ENCODE results near the gene GTF3C4. TPM values are rescaled to one million over a fixed set of nuclear protein-coding genes. Genes with fewer than 3 reads are reported as not detected.

The GTF3C4 gene
- polyA plus RNA-seq, 1 donor from 2014 or later, result 11.1 TPM

DNA sequence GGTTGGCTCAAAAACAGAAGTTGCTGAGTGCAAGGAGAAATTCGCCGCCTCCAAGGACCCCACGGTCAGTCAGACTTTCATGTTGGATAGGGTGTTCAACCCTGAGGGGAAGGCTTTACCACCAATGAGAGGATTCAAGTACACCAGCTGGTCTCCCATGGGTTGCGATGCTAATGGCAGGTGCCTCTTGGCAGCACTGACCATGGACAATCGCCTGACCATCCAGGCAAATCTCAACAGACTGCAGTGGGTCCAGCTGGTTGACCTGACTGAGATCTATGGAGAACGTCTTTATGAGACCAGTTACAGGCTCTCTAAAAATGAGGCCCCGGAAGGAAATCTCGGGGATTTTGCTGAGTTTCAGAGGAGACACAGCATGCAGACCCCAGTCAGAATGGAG, 7.7 kb downstream of the GTF3C4 start:
- TF ChIP-seq MXI1 (conservative IDR thresholded peaks at IDR 0.05; ENCODE audit: poor library complexity, severe bottlenecking) (no peak), TAF1 (IDR thresholded peaks at IDR 0.05; ENCODE audit: low read depth) (no peak), EP300 (conservative IDR thresholded peaks at IDR 0.05; ENCODE audit: poor library complexity, severe bottlenecking) (no peak), POLR2AphosphoS5 (IDR thresholded peaks at IDR 0.05) (no peak), RAD21 (conservative IDR thresholded peaks at IDR 0.05) (no peak), SMC3 (conservative IDR thresholded peaks at IDR 0.05; ENCODE audit: poor library complexity) (no peak), EZH2 (IDR thresholded peaks at IDR 0.05; ENCODE audit: borderline replicate concordance, insufficient read depth, low read length, poor library complexity, severe bottlenecking) (no peak)
- TF ChIP-seq, protein P1, sequence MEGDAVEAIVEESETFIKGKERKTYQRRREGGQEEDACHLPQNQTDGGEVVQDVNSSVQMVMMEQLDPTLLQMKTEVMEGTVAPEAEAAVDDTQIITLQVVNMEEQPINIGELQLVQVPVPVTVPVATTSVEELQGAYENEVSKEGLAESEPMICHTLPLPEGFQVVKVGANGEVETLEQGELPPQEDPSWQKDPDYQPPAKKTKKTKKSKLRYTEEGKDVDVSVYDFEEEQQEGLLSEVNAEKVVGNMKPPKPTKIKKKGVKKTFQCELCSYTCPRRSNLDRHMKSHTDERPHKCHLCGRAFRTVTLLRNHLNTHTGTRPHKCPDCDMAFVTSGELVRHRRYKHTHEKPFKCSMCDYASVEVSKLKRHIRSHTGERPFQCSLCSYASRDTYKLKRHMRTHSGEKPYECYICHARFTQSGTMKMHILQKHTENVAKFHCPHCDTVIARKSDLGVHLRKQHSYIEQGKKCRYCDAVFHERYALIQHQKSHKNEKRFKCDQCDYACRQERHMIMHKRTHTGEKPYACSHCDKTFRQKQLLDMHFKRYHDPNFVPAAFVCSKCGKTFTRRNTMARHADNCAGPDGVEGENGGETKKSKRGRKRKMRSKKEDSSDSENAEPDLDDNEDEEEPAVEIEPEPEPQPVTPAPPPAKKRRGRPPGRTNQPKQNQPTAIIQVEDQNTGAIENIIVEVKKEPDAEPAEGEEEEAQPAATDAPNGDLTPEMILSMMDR (IDR thresholded peaks at IDR 0.05; ENCODE audit: poor library complexity, severe bottlenecking), result no peak
- TF ChIP-seq, protein P2, sequence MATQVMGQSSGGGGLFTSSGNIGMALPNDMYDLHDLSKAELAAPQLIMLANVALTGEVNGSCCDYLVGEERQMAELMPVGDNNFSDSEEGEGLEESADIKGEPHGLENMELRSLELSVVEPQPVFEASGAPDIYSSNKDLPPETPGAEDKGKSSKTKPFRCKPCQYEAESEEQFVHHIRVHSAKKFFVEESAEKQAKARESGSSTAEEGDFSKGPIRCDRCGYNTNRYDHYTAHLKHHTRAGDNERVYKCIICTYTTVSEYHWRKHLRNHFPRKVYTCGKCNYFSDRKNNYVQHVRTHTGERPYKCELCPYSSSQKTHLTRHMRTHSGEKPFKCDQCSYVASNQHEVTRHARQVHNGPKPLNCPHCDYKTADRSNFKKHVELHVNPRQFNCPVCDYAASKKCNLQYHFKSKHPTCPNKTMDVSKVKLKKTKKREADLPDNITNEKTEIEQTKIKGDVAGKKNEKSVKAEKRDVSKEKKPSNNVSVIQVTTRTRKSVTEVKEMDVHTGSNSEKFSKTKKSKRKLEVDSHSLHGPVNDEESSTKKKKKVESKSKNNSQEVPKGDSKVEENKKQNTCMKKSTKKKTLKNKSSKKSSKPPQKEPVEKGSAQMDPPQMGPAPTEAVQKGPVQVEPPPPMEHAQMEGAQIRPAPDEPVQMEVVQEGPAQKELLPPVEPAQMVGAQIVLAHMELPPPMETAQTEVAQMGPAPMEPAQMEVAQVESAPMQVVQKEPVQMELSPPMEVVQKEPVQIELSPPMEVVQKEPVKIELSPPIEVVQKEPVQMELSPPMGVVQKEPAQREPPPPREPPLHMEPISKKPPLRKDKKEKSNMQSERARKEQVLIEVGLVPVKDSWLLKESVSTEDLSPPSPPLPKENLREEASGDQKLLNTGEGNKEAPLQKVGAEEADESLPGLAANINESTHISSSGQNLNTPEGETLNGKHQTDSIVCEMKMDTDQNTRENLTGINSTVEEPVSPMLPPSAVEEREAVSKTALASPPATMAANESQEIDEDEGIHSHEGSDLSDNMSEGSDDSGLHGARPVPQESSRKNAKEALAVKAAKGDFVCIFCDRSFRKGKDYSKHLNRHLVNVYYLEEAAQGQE (IDR thresholded peaks at IDR 0.05; ENCODE audit: borderline replicate concordance), result no peak
- Histone ChIP-seq H3K79me2 (replicated peaks; ENCODE audit: insufficient read depth, low read length) (peaks cover 73% of the 10 kb centered on the region), H3K4me3 (ENCODE audit: low read length) (no peak overlapping the region), H2AFZ (ENCODE audit: low read depth, low read length) (no peak overlapping the region), H3F3A (ENCODE audit: insufficient read depth, low read length, poor library complexity, severe bottlenecking) (no peaks in the 10 kb centered on the region), H3K27ac (ENCODE audit: low read length) (no peak overlapping the region), H3K9ac (ENCODE audit: low read length) (no peak overlapping the region), H4K20me1 (ENCODE audit: insufficient read depth) (no peaks in the 10 kb centered on the region), H3K9me3 (ENCODE audit: low read length) (no peaks in the 10 kb centered on the region), H3K9me2 (ENCODE audit: insufficient read depth, low read length) (no peaks in the 10 kb centered on the region), H3K4me2 (ENCODE audit: low read length) (no peak overlapping the region), H3K36me3 (ENCODE audit: insufficient read depth, low read length) (peaks cover 5% of the 10 kb centered on the region), H3K27me3 (ENCODE audit: insufficient read depth, low read depth, low read length) (no peaks in the 10 kb centered on the region)

DNA sequence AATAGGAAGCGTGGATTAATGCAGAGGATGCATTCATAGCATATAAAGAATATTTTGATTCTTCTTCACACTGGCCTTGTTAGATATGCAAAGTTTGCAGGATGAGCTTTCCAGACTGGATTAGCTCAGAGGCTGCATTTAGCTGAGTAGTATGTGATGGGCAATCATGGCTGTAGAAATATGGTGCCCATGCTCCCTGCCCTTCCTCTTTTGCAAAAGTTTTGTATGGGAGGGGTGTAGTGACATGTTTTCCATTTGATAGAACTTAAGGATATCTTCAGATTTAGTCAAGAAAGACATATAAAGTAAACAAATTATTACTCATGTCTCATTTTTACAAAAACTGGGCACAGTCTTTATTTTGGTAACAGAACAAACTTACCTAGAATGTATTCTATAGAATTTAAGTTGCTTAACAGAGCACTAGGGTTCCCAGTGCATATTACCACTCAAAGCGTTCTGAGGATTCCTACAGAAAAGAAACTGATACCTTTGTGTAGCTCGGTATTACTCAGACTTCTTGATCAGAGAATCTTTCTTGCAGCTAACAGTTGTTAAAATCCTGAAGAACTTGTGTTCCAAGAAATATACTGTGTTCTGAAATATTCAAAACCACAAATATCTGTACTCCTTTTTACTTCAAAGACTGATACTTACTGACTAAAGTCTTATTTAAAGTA, 9.8 kb downstream of the GTF3C4 start:
- Histone ChIP-seq H3K4me3 (ENCODE audit: low read length) (no peak overlapping the region), H3K9me3 (ENCODE audit: low read length) (no peaks in the 10 kb centered on the region), H3K9ac (ENCODE audit: low read length) (no peak overlapping the region), H3K9me2 (ENCODE audit: insufficient read depth, low read length) (no peaks in the 10 kb centered on the region), H3K27me3 (ENCODE audit: insufficient read depth, low read depth, low read length) (no peaks in the 10 kb centered on the region), H3K27ac (ENCODE audit: low read length) (no peak overlapping the region), H3K79me2 (replicated peaks; ENCODE audit: insufficient read depth, low read length) (peaks cover 52% of the 10 kb centered on the region), H4K20me1 (ENCODE audit: insufficient read depth) (no peaks in the 10 kb centered on the region), H3F3A (ENCODE audit: insufficient read depth, low read length, poor library complexity, severe bottlenecking) (no peaks in the 10 kb centered on the region), H3K36me3 (ENCODE audit: insufficient read depth, low read length) (peaks cover 5% of the 10 kb centered on the region), H3K4me2 (ENCODE audit: low read length) (no peak overlapping the region), H2AFZ (ENCODE audit: low read depth, low read length) (no peak overlapping the region)
- no peak for TF ChIP-seq RAD21 (conservative IDR thresholded peaks at IDR 0.05)
- no peak for TF ChIP-seq SMC3 (conservative IDR thresholded peaks at IDR 0.05; ENCODE audit: poor library complexity)
- TF ChIP-seq EP300 (conservative IDR thresholded peaks at IDR 0.05; ENCODE audit: poor library complexity, severe bottlenecking), result no peak
- TF ChIP-seq, protein P2 (IDR thresholded peaks at IDR 0.05; ENCODE audit: borderline replicate concordance), result no peak
- no peak for TF ChIP-seq TAF1 (IDR thresholded peaks at IDR 0.05; ENCODE audit: low read depth)
- TF ChIP-seq, protein P1 (IDR thresholded peaks at IDR 0.05; ENCODE audit: poor library complexity, severe bottlenecking), result no peak
